Heart left ventricle (tissue), 13 donors: Measurements from ENCODE around the gene ATXN1.

ENCODE experiments used
- POLR2A ChIP-seq, 2 donors: fragments of 450-650 bp; IDR thresholded peaks; one replicate each; pipeline ENCODE4 v1.6.1; 2017; ENCODE audit warnings: antibody characterized with exemption in 2 of 2, mild to moderate bottlenecking in 2 of 2, moderate library complexity in 2 of 2
- TF ChIP-seq, protein P1 (sequence below), 12 donors: fragments of 200-600 bp; sonication (generic) in 4 of 12; IDR thresholded peaks; one replicate each; pipeline versions ENCODE4 v1.5.0 to v1.8.0; 2018 to 2022; ENCODE audit warnings: antibody characterized with exemption in 12 of 12, mild to moderate bottlenecking in 5 of 12
- donor health status: ischemic (EF 13 %, LVEDD 7.1; RV severe dilation, severe dysfunction).
- donor health status: DM: no; HTN: yes; CAD: no.
- donor health status: DM: no; HTN: no; CAD: no.
- donor health status: ischemic (EF 25% LVEDD 6.9; RV normal size, moderate dysfunction).
- donor health status: ischemic (EF 25% LVEDD 5.7; RV mildly dilated, moderate dysfunction).
- donor health status: ischemic (EF 35%, LVEDD 5.7; RV mildly dilated, moderate dysfunction).
- donor health status: nonischemic (EF 11% LVEDD 7.7; RV severe dilation, severe dysfunction).
- donor health status: DM: yes; HTN: yes; CAD: no.
- donor health status: PGD.
- donor health status: ischemic (EF 29% LVEDD 5.4; RV normal size, mild dysfunction).
- donor health status: nonischemic (EF 23%, LVEDD 6.1; RV moderate dilation, normal function).

DNA sequence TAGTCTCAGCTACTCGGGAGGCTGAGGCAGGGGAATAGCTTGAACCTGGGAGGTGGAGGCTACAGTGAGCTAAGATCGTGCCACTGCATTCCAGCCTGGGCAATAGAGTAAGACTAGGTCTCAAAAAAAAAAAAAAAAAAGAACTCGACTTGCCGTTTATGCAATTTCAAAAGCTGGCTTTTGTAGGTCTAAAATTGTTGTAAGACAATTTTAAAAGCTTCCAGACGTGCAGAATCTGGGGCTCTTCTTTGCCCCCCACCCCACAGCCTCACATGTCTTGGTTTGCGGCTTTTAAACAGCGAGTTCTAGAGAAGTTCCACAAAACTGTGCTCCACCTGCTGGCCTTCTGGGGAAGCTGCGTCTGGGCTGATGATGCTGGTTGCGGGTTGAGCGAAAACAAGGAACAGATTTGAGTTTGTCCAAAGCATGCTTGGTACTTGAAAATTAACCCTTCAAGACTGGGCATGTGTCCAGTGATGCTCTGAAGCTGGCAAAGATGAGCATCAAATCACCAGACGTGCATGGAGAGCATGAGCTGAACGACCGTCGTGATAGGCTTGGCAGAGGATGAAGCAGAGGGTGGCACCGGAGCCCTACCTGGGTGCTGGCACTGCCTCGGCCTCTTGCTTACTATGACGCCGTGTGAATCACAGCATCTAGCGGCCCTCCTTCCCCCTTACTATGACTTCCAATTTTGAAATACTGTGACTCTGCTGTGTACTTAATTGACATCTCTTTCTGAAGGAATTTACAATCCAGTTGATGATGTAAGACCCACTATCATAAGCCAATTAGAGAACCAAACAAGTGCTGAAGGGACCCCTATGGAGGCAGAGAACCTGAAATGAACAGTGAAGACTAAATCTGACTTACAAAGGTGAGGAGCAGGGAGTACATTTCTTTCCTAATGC is 351.5 kb downstream of the ATXN1 start:
- TF ChIP-seq POLR2A (IDR thresholded peaks at IDR 0.05) = no peak
- TF ChIP-seq, protein P1, sequence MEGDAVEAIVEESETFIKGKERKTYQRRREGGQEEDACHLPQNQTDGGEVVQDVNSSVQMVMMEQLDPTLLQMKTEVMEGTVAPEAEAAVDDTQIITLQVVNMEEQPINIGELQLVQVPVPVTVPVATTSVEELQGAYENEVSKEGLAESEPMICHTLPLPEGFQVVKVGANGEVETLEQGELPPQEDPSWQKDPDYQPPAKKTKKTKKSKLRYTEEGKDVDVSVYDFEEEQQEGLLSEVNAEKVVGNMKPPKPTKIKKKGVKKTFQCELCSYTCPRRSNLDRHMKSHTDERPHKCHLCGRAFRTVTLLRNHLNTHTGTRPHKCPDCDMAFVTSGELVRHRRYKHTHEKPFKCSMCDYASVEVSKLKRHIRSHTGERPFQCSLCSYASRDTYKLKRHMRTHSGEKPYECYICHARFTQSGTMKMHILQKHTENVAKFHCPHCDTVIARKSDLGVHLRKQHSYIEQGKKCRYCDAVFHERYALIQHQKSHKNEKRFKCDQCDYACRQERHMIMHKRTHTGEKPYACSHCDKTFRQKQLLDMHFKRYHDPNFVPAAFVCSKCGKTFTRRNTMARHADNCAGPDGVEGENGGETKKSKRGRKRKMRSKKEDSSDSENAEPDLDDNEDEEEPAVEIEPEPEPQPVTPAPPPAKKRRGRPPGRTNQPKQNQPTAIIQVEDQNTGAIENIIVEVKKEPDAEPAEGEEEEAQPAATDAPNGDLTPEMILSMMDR (IDR thresholded peaks at IDR 0.05) = peak; percentile 64 to 88 (median 80)
